ENCODE measurements around the gene RHEX. TPM values are rescaled to one million over a fixed set of nuclear protein-coding genes. Genes with fewer than 3 reads are reported as not detected.

RHEX gene
- total and polyA plus RNA-seq, 2 of the 13 experiments (the other 11 are each of a cell fraction or from before 2014, with no cell fraction given): 1.4 to 2.7 TPM

GRCh38 chr1:206013026-206013795 lies 39.8 kb upstream of the RHEX start:
- Histone ChIP-seq H3K4me1 (ENCODE audit: insufficient read depth, low read length) (peaks cover 11% of the 10 kb centered on the region; the same call in 1 of the 2 replicates), H3K79me2 (ENCODE audit: insufficient read depth, low read length) (no peaks in the 10 kb centered on the region), H3K9me3 (ENCODE audit: low read length) (no peaks in the 10 kb centered on the region), H4K20me1 (ENCODE audit: insufficient read depth, low read length) (no peaks in the 10 kb centered on the region), H3K4me2 (ENCODE audit: low read depth, low read length) (no peak overlapping the region), H3K27me3 (ENCODE audit: control insufficient read depth in 1 of 2, insufficient read depth in 2 of 2, low read length in 2 of 2) (no peaks in the 10 kb centered on the region), H3K27ac (ENCODE audit: extremely low read length, insufficient read depth, low read length) (no peak overlapping the region), H3K4me3 (replicated peaks in 1 of 3; ENCODE audit: insufficient read depth in 1 of 3, low read depth in 2 of 3, low read length in 3 of 3) (no peak overlapping the region), H3K9ac (ENCODE audit: insufficient read depth, low read depth, low read length) (no peak overlapping the region), H3K36me3 (replicated peaks in 1 of 2; ENCODE audit: control insufficient read depth in 1 of 2, insufficient read depth in 2 of 2, low read length in 2 of 2) (no peaks in the 10 kb centered on the region), H2AFZ (ENCODE audit: low read length) (no peak overlapping the region)
- ChIA-PET POLR2A (no interaction called here), CTCF (ENCODE audit: low intra/inter-chr PET ratio, low total read pairs) (no interaction called here)
- DNase-seq (ENCODE audit: low spot score) (no peak), ATAC-seq (no peak), FAIRE-seq (no peak)
- no TSS peak for BruUV-seq (replicated peaks)
- 63% methylated on average over 6 of the region's 6 CpGs for WGBS (ENCODE audit: low lambda C conversion rate)
- in situ Hi-C loops (cut with HindIII; ENCODE audit: extremely low pct_ligation_motif_present, low pct_unique_long_range_greater_than_20kb): no loop called here
- TF ChIP-seq PCBP2 (optimal IDR thresholded peaks at IDR 0.05; ENCODE audit: low read depth, low read length, poor library complexity, severe bottlenecking): no peak
- TF ChIP-seq CERS6 (CRISPR knock-in tag; IDR thresholded peaks at IDR 0.05): no peak
- TF ChIP-seq BCL3 (CRISPR knock-in tag; IDR thresholded peaks at IDR 0.05): no peak
- no peak for TF ChIP-seq ZSCAN21 (CRISPR knock-in tag; IDR thresholded peaks at IDR 0.05; ENCODE audit: borderline replicate concordance)
- no peak for TF ChIP-seq RXRB (CRISPR knock-in tag; IDR thresholded peaks at IDR 0.05; ENCODE audit: borderline replicate concordance)
- no peak for TF ChIP-seq ZNF512B (CRISPR knock-in tag; IDR thresholded peaks at IDR 0.05; ENCODE audit: borderline replicate concordance)
- TF ChIP-seq ZGPAT (CRISPR knock-in tag; IDR thresholded peaks at IDR 0.05): no peak
- TF ChIP-seq ZNF703 (CRISPR knock-in tag; IDR thresholded peaks at IDR 0.05; ENCODE audit: borderline replicate concordance): no peak
- TF ChIP-seq ZZZ3 (CRISPR knock-in tag; IDR thresholded peaks at IDR 0.05; ENCODE audit: borderline replicate concordance): no peak
- TF ChIP-seq ZNF709 (CRISPR knock-in tag; IDR thresholded peaks at IDR 0.05): no peak
- no peak for TF ChIP-seq TCF7L2 (IDR thresholded peaks at IDR 0.05; ENCODE audit: low read depth, low read length)
- TF ChIP-seq FOXO4 (CRISPR knock-in tag; conservative IDR thresholded peaks at IDR 0.05): no peak
- TF ChIP-seq SCMH1 (CRISPR knock-in tag; IDR thresholded peaks at IDR 0.05; ENCODE audit: borderline replicate concordance): no peak
- TF ChIP-seq SP2 (CRISPR knock-in tag; IDR thresholded peaks at IDR 0.05): no peak
- intact Hi-C loops (cut with micrococcal nuclease; ENCODE audit: unreplicated experiment): no loop called here

Data from HepG2 (cell line).